ENCODE data around the gene GPATCH2. TPM values are rescaled to one million over a fixed set of nuclear protein-coding genes. Genes with fewer than 3 reads are reported as not detected.

Gene GPATCH2
- total RNA-seq, 4 donors from 2014 or later = 10.4 to 22.7 (median 12.1) TPM

- ATAC-seq (ENCODE audit: low FRiP score) (no peak), DNase-seq (ENCODE audit: low spot score) (no peak)
- TF ChIP-seq, protein P1, sequence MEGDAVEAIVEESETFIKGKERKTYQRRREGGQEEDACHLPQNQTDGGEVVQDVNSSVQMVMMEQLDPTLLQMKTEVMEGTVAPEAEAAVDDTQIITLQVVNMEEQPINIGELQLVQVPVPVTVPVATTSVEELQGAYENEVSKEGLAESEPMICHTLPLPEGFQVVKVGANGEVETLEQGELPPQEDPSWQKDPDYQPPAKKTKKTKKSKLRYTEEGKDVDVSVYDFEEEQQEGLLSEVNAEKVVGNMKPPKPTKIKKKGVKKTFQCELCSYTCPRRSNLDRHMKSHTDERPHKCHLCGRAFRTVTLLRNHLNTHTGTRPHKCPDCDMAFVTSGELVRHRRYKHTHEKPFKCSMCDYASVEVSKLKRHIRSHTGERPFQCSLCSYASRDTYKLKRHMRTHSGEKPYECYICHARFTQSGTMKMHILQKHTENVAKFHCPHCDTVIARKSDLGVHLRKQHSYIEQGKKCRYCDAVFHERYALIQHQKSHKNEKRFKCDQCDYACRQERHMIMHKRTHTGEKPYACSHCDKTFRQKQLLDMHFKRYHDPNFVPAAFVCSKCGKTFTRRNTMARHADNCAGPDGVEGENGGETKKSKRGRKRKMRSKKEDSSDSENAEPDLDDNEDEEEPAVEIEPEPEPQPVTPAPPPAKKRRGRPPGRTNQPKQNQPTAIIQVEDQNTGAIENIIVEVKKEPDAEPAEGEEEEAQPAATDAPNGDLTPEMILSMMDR (IDR thresholded peaks at IDR 0.05) = no peak
Measured at GRCh38 chr1:217542837-217543236, 88.1 kb downstream of the GPATCH2 start.

DNA sequence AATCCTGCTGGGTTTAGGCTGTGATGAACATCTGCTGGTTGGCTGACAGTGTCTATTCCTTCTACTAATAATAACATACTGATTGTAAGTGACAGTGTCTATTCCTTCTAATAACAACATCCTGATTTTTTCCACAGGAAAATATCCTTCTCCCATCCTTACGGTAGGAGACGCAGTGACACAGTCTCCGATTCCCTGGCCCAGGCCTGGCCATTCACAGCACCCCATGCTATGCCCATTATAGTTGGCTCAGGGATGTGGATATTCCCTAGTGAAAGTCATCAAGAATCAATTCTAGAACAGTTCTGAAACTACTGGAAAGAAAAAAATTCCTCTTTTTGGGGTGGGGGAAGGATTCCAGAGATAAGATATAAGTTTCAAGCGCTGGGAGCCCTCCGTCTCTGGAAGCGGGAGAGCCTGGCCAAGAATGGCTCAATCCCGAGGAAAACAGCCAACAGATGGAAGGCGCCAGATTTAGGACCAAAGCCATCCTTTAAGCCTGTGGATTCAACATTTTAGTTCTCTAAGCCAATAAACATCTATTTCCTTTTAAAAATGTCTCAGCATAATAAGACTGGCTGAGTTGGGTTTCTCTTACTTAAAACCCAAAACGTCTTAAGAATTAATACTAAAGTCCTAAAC, 88.6 kb downstream of the GPATCH2 start:
- ATAC-seq (ENCODE audit: low FRiP score) (no peak), DNase-seq (ENCODE audit: low spot score) (no peak)
- TF ChIP-seq, protein P1 (IDR thresholded peaks at IDR 0.05) = no peak

GRCh38 chr1:217540321-217540720, 90.6 kb downstream of the GPATCH2 start:
- TF ChIP-seq, protein P1 (IDR thresholded peaks at IDR 0.05) = no peak
- no peak for DNase-seq (ENCODE audit: low spot score)
- ATAC-seq (ENCODE audit: low FRiP score) = no peak

DNA sequence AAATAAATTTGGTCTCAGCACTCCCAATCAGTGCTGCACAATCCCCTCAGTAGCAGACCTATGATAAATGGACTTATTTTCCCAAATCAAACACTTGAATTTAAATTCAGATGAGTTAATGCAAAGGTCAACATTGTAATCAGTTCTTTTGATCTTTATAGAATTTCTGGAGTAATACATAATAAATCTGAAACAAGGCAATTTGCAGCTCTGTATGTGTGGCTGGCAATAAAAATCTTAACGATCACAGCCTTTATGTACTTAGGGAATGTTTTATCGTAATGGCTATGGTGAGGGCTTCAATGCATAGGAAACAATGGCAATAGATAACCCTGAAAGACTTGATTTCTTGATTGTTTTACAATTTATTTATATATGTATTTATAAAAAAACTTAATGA, 91.4 kb downstream of the GPATCH2 start:
- DNase-seq (ENCODE audit: low spot score) (no peak), ATAC-seq (ENCODE audit: low FRiP score) (no peak)
- TF ChIP-seq, protein P1 (IDR thresholded peaks at IDR 0.05) = no peak

- ATAC-seq (ENCODE audit: low FRiP score) (no peak), DNase-seq (ENCODE audit: low spot score) (no peak)
- TF ChIP-seq, protein P1 (IDR thresholded peaks at IDR 0.05) = no peak
Measured at GRCh38 chr1:217535601-217536377, 95.1 kb downstream of the GPATCH2 start.

DNA sequence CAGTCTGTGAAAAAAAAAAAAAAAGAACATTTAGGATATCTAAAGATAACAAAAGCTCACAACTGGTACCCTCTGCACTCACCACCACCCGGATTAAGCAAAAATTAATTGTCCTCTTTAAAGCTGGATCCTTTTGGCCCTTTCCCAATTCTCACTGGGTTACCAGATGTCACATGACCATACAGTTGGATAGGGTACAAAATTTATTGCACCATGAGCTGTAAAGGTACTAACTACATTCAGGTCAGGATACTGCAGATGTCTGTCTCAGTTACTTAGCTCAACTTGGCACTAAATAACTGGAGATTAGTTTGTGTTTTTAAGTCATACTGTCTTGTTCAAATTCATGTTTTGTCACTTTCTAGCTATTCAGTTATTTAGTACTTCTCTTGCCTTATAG, 96.3 kb downstream of the GPATCH2 start:
- TF ChIP-seq, protein P1 (IDR thresholded peaks at IDR 0.05) = no peak
- DNase-seq (ENCODE audit: low spot score) (no peak), ATAC-seq (ENCODE audit: low FRiP score) (no peak)

DNA sequence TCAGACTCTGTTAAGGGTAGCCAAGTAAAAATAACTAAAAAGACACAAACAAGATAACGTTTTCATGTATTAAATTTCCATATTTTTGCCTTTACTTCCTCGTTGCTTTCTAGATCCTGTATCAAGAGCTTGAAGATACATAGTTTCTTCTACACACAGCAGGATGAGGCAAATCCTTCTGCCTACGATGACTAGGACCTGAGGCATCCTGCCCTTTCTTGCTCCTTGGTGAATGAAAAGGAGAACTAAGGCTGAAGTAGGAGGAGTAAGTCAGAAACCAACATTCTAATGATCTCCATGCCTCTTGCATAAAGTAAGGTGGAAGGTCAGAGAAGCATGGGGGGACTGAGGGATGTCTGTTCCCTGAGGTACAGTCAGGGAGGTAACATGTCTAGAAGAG, 102.6 kb downstream of the GPATCH2 start:
- ATAC-seq (ENCODE audit: low FRiP score) = no peak
- TF ChIP-seq, protein P1 (IDR thresholded peaks at IDR 0.05) = no peak
- DNase-seq (ENCODE audit: low spot score) = no peak

All from omental fat pad (tissue), 4 donors.